A549 treated with CORT108297 at 1 μM for 4 hours (cell line): ENCODE results near the gene LRRTM2. TPM values are rescaled to one million over a fixed set of nuclear protein-coding genes. Genes with fewer than 3 reads are reported as not detected.

Experiments used
- total RNA-seq: library from RNA; stranded (reverse); fragments of 200-300 nt; extraction: Qiagen RNA extraction; gene quantifications from 5 replicates; pipeline ENCODE4 v1.2.3, GENCODE V29; 2022

LRRTM2 gene, protein sequence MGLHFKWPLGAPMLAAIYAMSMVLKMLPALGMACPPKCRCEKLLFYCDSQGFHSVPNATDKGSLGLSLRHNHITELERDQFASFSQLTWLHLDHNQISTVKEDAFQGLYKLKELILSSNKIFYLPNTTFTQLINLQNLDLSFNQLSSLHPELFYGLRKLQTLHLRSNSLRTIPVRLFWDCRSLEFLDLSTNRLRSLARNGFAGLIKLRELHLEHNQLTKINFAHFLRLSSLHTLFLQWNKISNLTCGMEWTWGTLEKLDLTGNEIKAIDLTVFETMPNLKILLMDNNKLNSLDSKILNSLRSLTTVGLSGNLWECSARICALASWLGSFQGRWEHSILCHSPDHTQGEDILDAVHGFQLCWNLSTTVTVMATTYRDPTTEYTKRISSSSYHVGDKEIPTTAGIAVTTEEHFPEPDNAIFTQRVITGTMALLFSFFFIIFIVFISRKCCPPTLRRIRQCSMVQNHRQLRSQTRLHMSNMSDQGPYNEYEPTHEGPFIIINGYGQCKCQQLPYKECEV
- total RNA-seq, result not detected in 5 replicates

DNA sequence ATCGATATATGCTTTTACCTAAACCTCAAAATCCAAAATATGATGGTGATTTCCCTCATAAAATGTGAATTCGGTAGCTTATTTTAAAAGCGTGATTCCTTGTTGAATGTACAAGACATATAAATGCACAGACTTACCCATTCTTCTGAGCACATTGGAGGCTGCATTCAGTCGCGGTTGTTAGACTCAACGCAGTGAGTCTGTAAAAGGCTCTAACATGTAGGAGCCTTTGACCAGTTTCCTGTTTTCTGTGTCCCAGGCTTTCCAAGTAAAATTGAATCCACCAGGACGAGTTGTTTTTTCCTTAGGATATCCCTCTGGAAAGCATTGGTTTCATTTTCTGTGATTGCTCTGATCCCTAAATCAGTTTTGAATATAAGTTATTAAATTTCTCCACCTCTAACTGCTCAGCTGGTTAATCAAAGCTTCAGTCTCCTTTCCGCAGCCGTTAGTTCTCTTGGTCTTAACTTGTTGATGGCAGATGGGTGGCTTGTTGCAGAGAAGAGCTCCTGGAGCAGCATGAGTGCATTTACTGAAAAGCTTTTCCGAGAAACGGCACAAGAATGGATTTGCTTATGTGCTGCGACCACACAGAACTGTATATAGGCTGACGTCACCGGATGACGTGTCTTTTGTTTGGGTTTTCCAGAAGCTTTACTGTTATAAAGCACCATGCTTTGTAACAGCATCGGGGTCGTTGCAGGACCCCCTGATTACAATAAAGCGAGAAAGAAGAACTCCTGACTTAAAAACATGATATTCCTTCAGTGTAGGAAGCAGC lies at the start of gene LRRTM2:
TSS of gene LRRTM2 (minus strand) at position 565 of the 781 bp plus-strand sequence. CDS start at position 141, 424 bp downstream.

Other genes starting within 250 kb of the LRRTM2 start
- 177 to 232 TPM (median 203 TPM) in 5 replicates for gene CTNNA1, start 121.9 kb downstream of the LRRTM2 start, total RNA-seq